ENCODE measurements around the gene RBM15B.

The RBM15B gene

GRCh38 chr3:51392355-51393133 is 1.5 kb downstream of the RBM15B start:
- DNase-seq (ENCODE audit: low read depth), result no peak

- DNase-seq (ENCODE audit: low read depth), result no peak
Observed at GRCh38 chr3:51393134-51393495, 2.0 kb downstream of the RBM15B start.

GRCh38 chr3:51393564-51393963 is 2.5 kb downstream of the RBM15B start:
- no peak for DNase-seq (ENCODE audit: low read depth)

DNA sequence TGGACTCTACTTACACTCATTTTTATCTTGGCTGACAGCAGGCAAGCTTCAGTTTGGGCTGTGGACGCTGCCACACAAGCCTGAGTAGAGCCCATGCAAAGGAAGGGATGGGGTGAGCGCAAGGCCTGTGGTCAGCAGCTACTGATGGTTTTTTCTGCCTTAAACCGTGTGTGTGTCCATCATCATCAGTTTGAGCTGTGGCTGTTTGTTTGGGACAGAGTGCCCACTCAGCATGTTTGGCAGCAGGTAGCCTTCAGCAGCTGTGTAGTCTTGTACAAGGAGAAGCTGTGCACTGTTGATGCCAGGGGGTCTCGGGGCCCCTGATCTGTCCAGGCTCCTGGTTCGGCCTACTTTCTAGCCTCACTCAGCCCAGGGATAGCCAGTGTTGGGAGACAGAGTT is 3.5 kb downstream of the RBM15B start:
- DNase-seq (ENCODE audit: low read depth), result no peak

DNA sequence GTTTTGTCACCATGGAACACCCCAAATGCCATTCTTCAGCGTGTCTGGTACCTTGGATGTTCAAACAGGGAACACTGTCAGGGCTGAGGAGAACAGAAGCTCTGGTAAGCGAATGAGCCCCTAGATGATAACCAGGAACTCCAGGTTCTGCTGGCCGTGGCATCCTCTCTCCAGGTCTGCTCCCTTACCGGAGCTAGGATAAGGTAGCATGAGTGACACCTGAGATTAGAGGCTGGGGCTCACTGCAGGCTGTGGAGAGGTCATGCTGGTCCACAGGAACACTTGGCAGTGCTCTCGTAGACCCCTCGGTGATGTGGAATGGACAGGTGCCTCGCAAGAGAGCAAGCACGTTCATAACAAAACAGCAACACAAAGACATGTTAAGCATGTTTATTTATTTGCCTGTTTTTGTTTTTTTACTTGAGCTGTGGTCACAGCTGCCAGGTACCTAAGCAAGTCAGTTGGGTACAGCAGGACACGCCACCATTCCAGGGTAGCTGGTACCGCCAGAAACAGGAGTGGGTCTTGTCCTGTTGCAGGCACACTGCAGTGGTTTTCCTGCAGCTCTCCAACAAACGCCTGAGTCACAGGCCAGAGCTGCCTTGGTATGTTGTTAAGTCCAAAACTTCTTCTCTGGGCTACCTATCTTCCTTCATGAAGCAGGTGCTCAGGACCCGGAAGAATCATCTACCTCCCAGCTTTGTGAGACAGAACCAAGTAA is 4.6 kb downstream of the RBM15B start:
- no peak for DNase-seq (ENCODE audit: low read depth)

GRCh38 chr3:51396401-51396800 is 5.3 kb downstream of the RBM15B start:
- no peak for DNase-seq (ENCODE audit: low read depth)

- no peak for DNase-seq (ENCODE audit: low read depth)
Observed at GRCh38 chr3:51397392-51397791, 6.3 kb downstream of the RBM15B start.

DNA sequence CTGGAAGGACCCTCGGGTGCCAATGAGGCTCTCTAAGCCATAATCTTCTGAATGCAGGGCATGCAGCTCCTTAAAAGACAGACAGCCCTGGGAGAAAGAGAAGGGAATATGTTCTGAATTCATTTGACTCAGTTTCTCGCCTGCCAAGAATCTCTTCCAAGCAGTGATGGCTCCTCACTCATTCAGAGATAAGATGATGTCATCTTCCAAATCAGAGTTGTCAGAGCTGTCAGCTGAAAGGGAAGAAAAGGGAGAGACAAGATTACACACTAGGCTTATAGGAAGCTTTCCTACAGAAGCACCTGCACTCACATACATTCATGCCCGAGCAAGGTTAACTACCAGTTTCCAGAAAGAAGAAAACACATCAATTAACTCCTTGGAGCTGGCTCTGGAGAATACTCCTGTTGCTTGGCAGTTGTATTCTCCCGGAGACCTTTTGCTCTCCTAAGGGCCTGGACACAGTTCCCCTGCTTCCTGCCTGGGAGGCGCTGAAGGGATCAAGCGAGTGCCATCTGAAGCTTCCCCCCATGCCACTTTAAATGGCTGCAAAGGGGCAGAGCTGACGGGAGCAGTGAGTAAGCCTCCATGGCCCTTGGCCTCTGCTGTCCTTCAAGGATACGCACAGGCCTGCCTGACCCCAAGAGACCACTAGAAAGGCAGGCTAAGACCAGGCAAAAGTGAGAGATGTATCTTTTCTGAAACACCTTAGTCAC is 7.7 kb downstream of the RBM15B start:
- no peak for DNase-seq (ENCODE audit: low read depth)

GRCh38 chr3:51400166-51400565 is 9.1 kb downstream of the RBM15B start:
- no peak for DNase-seq (ENCODE audit: low read depth)

DNA sequence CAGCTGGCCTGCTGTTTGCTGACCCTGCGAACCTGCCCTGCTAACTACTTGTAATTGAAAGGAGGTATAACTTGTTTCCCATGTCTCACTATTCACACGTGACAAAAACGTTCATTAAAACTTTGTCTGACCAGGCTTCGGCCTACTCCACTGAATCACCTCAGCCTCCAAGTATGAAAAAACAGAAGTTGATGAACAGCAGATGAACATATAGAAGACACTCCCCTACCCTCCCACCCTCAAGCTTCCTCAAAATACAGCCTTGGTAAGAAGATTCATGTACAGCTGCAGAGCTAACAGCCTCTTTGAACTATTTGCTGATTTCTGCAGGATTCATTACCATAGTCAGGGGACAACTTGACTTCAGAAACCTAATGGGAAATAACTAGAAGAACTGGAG is 10.7 kb downstream of the RBM15B start:
- DNase-seq (ENCODE audit: low read depth), result no peak

- no peak for DNase-seq (ENCODE audit: low read depth)
Observed at GRCh38 chr3:51403675-51404074, 12.6 kb downstream of the RBM15B start.

DNA sequence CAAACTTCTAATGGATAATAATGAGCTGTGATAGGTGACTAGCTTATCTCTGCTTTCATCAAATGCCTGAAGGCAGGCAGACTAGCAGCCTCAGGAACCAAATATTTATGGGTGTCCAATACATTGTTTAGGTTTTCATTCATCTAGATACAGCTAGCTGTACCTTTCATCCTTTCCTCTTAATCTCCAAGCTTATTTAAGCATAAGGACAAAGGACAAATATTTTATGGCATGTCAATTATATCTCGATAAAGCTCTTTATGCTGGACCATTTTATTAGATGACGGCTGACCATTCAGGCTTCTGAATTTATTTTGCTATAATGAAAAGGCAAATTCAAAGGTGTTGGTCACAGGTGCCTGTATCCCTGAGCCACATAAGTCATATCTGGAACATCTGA is 16.9 kb downstream of the RBM15B start:
- DNase-seq (ENCODE audit: low read depth), result no peak

- no peak for DNase-seq (ENCODE audit: low read depth)
Observed at GRCh38 chr3:51408813-51409212, 17.7 kb downstream of the RBM15B start.

DNA sequence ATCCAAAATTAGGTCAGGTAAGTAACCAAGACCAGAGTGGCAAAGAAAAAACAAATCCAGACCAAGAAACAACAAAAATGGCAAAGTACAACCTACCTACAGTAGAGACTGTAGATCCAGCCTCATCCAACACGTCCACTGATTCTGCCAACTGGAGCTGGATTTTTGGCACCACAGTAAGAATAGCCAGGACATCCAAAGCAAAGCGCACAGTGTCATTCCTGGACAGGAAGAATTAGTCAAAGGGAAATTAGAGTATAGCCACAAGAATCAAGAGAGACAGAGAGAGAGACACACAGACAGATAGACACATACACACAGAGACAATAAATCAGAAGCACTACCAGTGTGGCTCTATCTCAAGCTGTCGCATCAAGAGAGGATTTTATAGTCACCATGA is 31.1 kb downstream of the RBM15B start:
- no peak for DNase-seq (ENCODE audit: low read depth)

DNA sequence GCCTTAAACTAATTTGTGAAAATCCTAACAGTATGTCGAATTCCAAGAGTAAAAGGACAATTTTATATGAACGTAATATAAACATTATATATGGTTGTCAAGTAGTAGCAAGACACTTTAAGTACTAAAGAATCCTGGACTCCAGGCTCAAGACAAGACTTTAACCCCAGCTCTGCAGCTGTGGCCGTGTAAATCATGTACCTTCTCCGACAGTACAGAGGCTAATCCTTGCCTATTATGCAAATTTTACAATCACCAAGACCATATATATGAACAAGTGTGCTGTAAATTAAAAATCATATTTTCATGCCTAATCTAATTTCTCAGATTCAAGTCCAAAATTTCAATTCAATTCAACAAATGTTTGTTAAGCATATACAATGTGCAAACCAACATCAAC is 35.8 kb downstream of the RBM15B start:
- no peak for DNase-seq (ENCODE audit: low read depth)

GRCh38 chr3:51429138-51429537 is 38.1 kb downstream of the RBM15B start:
- no peak for DNase-seq (ENCODE audit: low read depth)

DNA sequence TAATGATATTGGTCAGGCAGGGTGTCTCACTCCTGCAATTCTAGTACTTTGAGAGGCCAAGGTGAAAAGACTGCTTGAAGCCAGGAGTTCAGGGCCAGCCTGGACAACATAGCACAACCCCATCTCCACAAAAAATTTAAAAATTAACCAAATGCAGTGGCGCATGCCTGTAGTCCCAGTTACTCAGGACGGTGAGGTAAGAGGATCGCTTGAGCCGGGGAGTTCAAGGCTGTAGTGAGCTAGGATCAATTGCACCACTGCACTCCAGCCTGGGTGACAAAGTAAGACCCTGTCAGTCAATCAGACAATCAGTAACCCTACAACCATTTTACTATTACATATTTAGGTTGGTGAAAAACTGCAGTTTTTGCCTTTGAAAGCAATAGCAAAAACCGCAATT is 43.0 kb downstream of the RBM15B start:
- DNase-seq (ENCODE audit: low read depth), result no peak

- DNase-seq (ENCODE audit: low read depth), result peak; percentile 49
Observed at GRCh38 chr3:51434746-51435327, 43.8 kb downstream of the RBM15B start.

- no peak for DNase-seq (ENCODE audit: low read depth)
Observed at GRCh38 chr3:51436998-51437639, 46.0 kb downstream of the RBM15B start.

- DNase-seq (ENCODE audit: low read depth), result no peak
Observed at GRCh38 chr3:51441282-51442030, 50.4 kb downstream of the RBM15B start.

- no peak for DNase-seq (ENCODE audit: low read depth)
Observed at GRCh38 chr3:51445544-51446280, 54.6 kb downstream of the RBM15B start.
